Stimulated activated naive CD8-positive, alpha-beta T cell treated with anti-CD3 and anti-CD28 coated beads, Interleukin-15, amount 100 ng/mL, for 72 hours (primary cell): ENCODE measurements around the gene GNA12.
"Not testable (repeated sequence)": the region's sequence is repeated elsewhere in the genome, so short reads cannot be mapped to it uniquely, and the experiment has no call there.

Experiments used
- ATAC-seq: fragments of 150-1000 bp; cut with Tn5 transposase; 2 replicates; pipeline ENCODE4 v1.10.0; 2021; ENCODE audit warnings: mild to moderate bottlenecking, moderate library complexity
- DNase-seq, 2 donors: peaks; one replicate each; pipeline ENCODE4 v3.0.0; 2021 to 2022
- H3K27ac Mint-ChIP-seq, 2 donors: one replicate each; pipeline ENCODE4 v1.8.0; 2022; ENCODE audit warnings: mild to moderate bottlenecking in 2 of 2, mixed read lengths in 2 of 2, moderate library complexity in 2 of 2
- H3K27me3 Mint-ChIP-seq: one replicate; pipeline ENCODE4 v1.8.0; 2022; ENCODE audit warnings: mixed read lengths
- H3K4me1 Mint-ChIP-seq: one replicate; pipeline ENCODE4 v1.8.0; 2022; ENCODE audit warnings: mild to moderate bottlenecking, mixed read lengths
- H3K4me3 Mint-ChIP-seq, 2 donors: one replicate each; pipeline ENCODE4 v1.8.0; 2022; ENCODE audit warnings: mild to moderate bottlenecking in 2 of 2, mixed read lengths in 2 of 2, moderate library complexity in 1 of 2
- H3K9me3 Mint-ChIP-seq, 2 donors: one replicate each; pipeline ENCODE4 v1.8.0; 2022; ENCODE audit warnings: mixed read lengths in 2 of 2

GNA12 gene

DNA sequence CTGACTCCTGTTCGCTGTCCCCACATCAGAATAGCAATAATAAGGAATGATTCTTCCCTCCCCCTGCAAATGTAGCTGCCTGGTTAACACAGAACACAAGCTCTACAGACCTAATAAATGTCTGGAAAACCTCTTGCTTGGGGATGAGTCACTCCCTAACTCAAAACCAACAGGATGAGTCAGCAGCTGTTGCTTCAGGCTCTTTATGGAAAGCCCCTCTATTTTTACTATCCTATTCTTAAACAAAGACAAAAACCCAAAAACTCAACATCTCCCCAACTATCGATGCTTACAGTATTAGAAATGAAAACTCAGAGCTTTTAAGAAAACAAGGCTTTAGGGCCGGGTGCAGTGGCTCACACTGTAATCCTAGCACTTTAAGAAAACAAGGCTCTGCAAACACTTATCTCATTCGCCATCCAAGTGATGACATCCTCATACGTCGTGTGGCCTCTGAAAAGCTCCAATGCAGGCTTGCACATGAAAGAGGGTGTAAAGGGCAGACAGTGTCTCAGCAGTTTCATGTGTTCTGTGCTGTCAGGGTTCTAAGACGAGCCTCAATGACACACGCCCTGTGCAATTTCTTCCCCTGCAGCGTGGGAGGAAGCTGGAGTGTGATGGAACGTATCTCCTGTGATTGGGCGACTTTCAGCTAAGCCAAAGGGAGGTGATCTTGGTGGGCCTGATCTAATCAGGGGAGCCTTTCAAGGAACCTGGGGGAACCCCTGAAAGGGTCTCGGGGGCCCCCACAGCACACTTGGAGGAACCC, 86.0 kb downstream of the GNA12 start:
- H3K4me1 Mint-ChIP-seq = peaks cover 52% of the 10 kb centered on the region
- no peaks in the 10 kb centered on the region for H3K27me3 Mint-ChIP-seq
- peak overlapping the region; percentile 97 to 98 for H3K27ac Mint-ChIP-seq
- no peaks in the 10 kb centered on the region for H3K9me3 Mint-ChIP-seq
- ATAC-seq (peak; percentile 98), DNase-seq (peak; percentile 65 to 86)
- H3K4me3 Mint-ChIP-seq = peak overlapping the region; percentile 64 to 77

GRCh38 chr7:2757361-2757903, 86.7 kb downstream of the GNA12 start:
- no peaks in the 10 kb centered on the region for H3K9me3 Mint-ChIP-seq
- no peak for DNase-seq
- peak overlapping the region in 1 of 2 donors; percentile 97 for H3K27ac Mint-ChIP-seq
- H3K27me3 Mint-ChIP-seq = no peaks in the 10 kb centered on the region
- peak overlapping the region; percentile 64 to 77 for H3K4me3 Mint-ChIP-seq
- peak; percentile 0 for ATAC-seq
- H3K4me1 Mint-ChIP-seq = peaks cover 52% of the 10 kb centered on the region

GRCh38 chr7:2755531-2755930, 88.6 kb downstream of the GNA12 start:
- Mint-ChIP-seq H3K27me3 (no peaks in the 10 kb centered on the region), H3K4me1 (peaks cover 46% of the 10 kb centered on the region), H3K4me3 (no peak overlapping the region), H3K27ac (no peak overlapping the region), H3K9me3 (no peaks in the 10 kb centered on the region)
- ATAC-seq (no peak), DNase-seq (no peak)

GRCh38 chr7:2754912-2755311, 89.2 kb downstream of the GNA12 start:
- H3K4me3 Mint-ChIP-seq = no peak overlapping the region
- H3K27me3 Mint-ChIP-seq = no peaks in the 10 kb centered on the region
- ATAC-seq = no peak
- H3K9me3 Mint-ChIP-seq = no peaks in the 10 kb centered on the region
- peaks cover 42% of the 10 kb centered on the region for H3K4me1 Mint-ChIP-seq
- H3K27ac Mint-ChIP-seq = peak overlapping the region in 1 of 2 donors; percentile 15
- no peak for DNase-seq

GRCh38 chr7:2754086-2754485, 90.0 kb downstream of the GNA12 start:
- no peak overlapping the region for H3K4me3 Mint-ChIP-seq
- no peak overlapping the region for H3K27ac Mint-ChIP-seq
- peaks cover 33% of the 10 kb centered on the region for H3K4me1 Mint-ChIP-seq
- no peaks in the 10 kb centered on the region for H3K9me3 Mint-ChIP-seq
- no peaks in the 10 kb centered on the region for H3K27me3 Mint-ChIP-seq
- ATAC-seq = no peak
- DNase-seq = no peak

DNA sequence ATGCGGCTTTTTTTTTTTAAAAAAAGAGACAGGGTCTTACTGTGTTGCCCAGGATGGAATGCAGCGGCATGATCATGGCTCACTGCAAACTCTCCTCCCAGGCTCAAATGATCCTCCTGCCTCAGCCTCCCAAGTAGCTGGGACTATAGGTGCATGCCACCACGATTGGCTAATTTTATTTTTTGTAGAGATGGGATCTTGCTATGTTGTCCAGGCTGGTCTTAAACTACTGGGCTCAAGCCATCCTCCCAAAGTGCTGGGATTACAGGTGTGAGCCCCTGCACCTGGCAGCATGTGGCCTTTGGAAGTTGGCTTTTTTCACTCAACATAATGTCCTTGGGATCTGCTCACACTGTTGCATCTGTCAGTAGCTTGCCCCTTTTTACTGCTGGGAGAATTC, 91.0 kb downstream of the GNA12 start:
- Mint-ChIP-seq H3K4me1 (peaks cover 24% of the 10 kb centered on the region), H3K4me3 (no peak overlapping the region), H3K27ac (no peak overlapping the region), H3K9me3 (no peaks in the 10 kb centered on the region), H3K27me3 (no peaks in the 10 kb centered on the region)
- no peak for ATAC-seq
- DNase-seq = no peak

DNA sequence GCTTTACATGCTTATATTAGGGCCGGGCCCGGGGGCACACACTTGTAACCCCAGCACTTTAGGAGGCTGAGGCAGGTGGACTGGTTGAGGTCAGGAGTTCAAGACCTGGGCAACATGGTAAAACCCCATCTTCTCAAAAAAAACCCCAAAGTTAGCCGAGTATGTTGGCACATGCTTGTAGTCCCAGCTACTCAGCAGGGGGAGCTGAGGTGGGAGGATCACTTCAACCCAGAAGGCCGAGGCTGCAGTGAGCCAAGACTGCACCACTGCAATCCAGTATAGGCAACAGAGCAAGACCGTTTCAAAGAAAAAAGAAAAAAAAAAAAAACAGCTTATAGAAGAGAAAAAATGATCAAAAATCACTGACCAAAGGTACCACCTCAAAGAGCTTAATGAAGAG, 93.0 kb downstream of the GNA12 start:
- H3K9me3 Mint-ChIP-seq = peaks cover 6 to 7% of the 10 kb centered on the region in 2 donors
- H3K4me1 Mint-ChIP-seq = peaks cover 8% of the 10 kb centered on the region
- no peak for ATAC-seq
- H3K4me3 Mint-ChIP-seq = no peak overlapping the region
- no peak for DNase-seq
- H3K27me3 Mint-ChIP-seq = no peaks in the 10 kb centered on the region
- H3K27ac Mint-ChIP-seq = no peak overlapping the region

- Mint-ChIP-seq H3K4me3 (no peak overlapping the region), H3K4me1 (peaks cover 8% of the 10 kb centered on the region), H3K27me3 (no peaks in the 10 kb centered on the region), H3K27ac (no peak overlapping the region), H3K9me3 (peaks cover 7 to 12% of the 10 kb centered on the region in 2 donors)
- no peak for ATAC-seq
- DNase-seq = no peak
Observed at GRCh38 chr7:2750004-2750407, 94.1 kb downstream of the GNA12 start.

- ATAC-seq, H3K27ac Mint-ChIP-seq, H3K4me1 Mint-ChIP-seq, H3K27me3 Mint-ChIP-seq, H3K4me3 Mint-ChIP-seq, DNase-seq: not testable (repeated sequence)
- peaks cover 7 to 18% of the 10 kb centered on the region in 2 donors for H3K9me3 Mint-ChIP-seq
Observed at GRCh38 chr7:2748684-2749083, 95.4 kb downstream of the GNA12 start.

DNA sequence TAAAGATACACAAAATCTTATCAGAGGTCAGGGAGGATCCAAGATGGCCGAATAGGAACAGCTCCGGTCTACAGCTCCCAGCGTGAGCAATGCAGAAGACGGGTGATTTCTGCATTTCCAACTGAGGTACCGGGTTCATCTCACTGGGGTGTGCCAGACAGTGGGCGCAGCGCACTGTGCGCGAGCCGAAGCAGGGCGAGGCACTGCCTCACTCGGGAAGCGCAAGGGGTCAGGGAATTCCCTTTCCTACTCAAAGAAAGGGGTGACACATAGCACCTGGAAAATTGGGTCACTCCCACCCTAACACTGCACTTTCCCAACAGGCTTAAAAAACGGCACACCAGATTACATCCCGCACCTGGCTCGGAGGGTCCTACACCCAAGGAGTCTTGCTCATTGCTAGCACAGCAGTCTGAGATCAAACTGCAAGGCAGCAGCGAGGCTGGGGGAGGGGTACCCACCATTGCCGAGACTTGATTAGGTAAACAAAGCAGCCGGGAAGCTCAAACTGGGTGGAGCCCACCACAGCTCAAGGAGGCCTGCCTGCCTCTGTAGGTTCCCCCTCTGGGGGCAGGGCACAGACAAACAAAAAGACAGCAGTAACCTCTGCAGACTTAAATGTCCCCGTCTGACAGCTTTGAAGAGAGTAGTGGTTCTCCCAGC, 100.5 kb downstream of the GNA12 start:
- not testable (repeated sequence) for H3K4me1 Mint-ChIP-seq, H3K4me3 Mint-ChIP-seq, H3K27me3 Mint-ChIP-seq, DNase-seq, ATAC-seq, H3K27ac Mint-ChIP-seq
- H3K9me3 Mint-ChIP-seq = peaks cover 7 to 18% of the 10 kb centered on the region in 2 donors

DNA sequence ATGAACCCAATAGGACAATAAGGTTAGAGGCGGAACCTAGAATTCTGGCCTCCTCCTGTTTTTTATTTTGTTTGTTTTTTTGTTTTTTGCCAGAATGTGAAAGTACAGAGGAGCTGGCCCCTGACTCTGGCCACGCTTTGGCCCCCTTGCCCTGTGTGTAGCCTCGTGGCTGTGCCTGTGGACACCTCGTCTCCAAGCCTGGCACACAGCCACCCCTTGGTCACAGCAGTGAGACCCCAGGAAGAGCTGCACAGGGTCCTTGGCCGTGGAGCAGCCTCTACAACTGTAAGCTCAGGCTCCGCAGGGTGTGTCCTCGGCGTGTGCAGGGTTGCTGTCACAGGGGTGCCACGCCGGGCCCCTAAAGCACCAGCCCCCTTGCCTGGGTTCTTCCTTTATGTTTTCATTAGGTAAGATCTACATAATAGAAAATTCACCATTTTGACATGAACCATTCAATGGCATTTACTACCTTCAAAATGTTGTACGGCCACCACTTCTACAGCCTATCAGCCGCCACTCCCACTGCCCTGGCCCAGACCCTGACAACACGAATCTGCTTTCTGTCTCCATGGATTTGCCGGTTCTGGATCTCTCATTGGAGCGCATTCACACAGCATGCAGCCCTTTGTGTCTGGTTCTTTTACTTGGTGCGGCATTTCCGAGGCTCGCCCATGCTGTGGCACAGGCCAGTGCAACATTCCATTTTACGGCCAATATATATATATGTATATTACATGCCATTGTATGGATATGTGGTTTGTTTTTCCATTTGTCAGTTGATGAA, 105.2 kb downstream of the GNA12 start:
- H3K27me3 Mint-ChIP-seq = peaks cover 10% of the 10 kb centered on the region
- ATAC-seq = no peak

DNA sequence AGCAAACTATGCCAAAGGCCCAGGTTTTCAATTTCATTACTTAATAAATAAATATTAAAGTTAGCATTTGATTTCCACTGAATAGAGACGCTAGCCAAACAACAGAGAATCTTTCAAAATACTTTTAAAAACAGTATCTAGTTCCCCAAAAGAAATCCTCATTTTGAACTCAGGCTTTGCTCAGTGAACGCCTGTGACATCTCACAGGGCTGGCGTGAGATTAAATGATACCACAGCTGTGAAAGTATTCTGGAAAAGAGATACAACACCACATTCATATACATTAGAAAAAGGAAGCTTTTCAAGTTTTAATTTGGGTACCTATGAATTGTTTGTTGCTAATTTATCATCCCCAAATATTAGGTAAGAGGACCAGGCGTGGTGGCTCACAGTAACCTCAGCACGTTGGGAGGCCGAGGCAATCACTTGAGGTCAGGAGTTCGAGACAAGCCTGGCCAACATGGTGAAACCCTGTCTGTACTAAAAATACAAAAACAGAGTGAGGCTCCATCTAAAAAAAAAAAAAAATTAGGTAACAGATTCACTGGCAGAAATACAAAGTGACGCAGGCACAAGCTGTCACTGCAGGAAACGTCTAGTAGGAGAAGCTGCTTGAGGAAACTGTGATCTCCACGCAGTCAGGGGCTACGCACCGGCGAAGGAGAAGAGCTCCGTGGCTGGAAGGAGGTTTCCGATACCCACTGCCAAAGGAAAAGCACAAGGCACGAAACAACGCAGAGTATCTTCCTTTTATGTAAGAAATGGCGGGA, 106.2 kb downstream of the GNA12 start:
- peaks cover 47% of the 10 kb centered on the region for H3K4me1 Mint-ChIP-seq
- ATAC-seq (no peak), DNase-seq (no peak)
- no peaks in the 10 kb centered on the region for H3K9me3 Mint-ChIP-seq
- H3K27ac Mint-ChIP-seq = peak overlapping the region in 1 of 2 donors; percentile 81
- peaks cover 10% of the 10 kb centered on the region for H3K27me3 Mint-ChIP-seq
- H3K4me3 Mint-ChIP-seq = no peak overlapping the region

More for the DNA sequence above, 105.2 kb downstream of the GNA12 start:
- Mint-ChIP-seq H3K4me3 (no peak overlapping the region), H3K27ac (no peak overlapping the region), H3K4me1 (peaks cover 38% of the 10 kb centered on the region), H3K9me3 (no peaks in the 10 kb centered on the region)
- no peak for DNase-seq

GRCh38 chr7:2737005-2737743, 106.9 kb downstream of the GNA12 start:
- peaks cover 54% of the 10 kb centered on the region for H3K4me1 Mint-ChIP-seq
- not testable (repeated sequence) for H3K9me3 Mint-ChIP-seq, H3K27ac Mint-ChIP-seq, ATAC-seq, H3K4me3 Mint-ChIP-seq, DNase-seq
- peaks cover 10% of the 10 kb centered on the region for H3K27me3 Mint-ChIP-seq

DNA sequence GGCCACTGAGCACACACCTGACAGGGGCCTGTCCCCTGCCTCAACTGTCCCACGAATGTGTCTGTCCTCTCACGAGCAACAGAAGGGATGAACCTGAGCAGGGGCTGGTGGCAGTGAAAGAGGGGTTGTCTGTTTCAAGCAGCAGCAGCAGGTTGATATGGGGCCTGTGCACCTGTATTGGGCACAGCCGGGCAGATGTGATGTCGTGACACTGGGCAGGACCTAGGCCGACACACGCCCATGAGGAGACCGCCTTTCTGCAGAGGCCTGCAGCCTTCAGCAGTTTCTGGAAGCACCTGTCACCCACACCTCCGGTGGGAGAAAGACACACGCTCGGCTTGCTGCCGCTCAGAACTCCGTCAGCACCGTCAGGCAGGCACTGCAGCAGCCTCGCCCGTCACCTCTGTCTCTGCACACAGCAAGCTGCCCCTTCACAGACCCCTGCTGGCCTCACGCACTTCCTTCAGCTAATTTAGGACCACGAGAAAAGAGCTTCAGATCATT, 107.6 kb downstream of the GNA12 start:
- peaks cover 10% of the 10 kb centered on the region for H3K27me3 Mint-ChIP-seq
- no peak for ATAC-seq
- no peak overlapping the region for H3K4me3 Mint-ChIP-seq
- H3K27ac Mint-ChIP-seq = no peak overlapping the region
- no peak for DNase-seq
- H3K4me1 Mint-ChIP-seq = peaks cover 62% of the 10 kb centered on the region
- no peaks in the 10 kb centered on the region for H3K9me3 Mint-ChIP-seq
